Measurements from ENCODE around the gene KRR1. TPM values are rescaled to one million over a fixed set of nuclear protein-coding genes. Genes with fewer than 3 reads are reported as not detected.

Gene KRR1
- polyA plus RNA-seq (ENCODE audit: insufficient read length in 4 of 4): 100 to 1,000 TPM in 1 of 4 donors, 10 to 100 TPM in 3; 82.1 to 111 (median 83.6) TPM

- peak; percentile 89 to 97 (median 94) for DNase-seq (ENCODE audit: low read depth in 4 of 4, low spot score in 3 of 4)
Measured at GRCh38 chr12:75511116-75512048, at the start of gene KRR1. Gene KRR1 (minus strand): TSS chr12:75511609. CDS start chr12:75511597, 12 bp downstream.

- no peak for DNase-seq (ENCODE audit: low read depth in 4 of 4, low spot score in 3 of 4)
Measured at GRCh38 chr12:75560167-75560566, 48.8 kb upstream of the KRR1 start.

GRCh38 chr12:75558287-75558686, 46.9 kb upstream of the KRR1 start:
- DNase-seq (ENCODE audit: low read depth in 4 of 4, low spot score in 3 of 4): peak in 1 of 4 donors; percentile 36

GRCh38 chr12:75556311-75556899, 45.0 kb upstream of the KRR1 start:
- no peak for DNase-seq (ENCODE audit: low read depth in 4 of 4, low spot score in 3 of 4)

- DNase-seq (ENCODE audit: low read depth in 4 of 4, low spot score in 3 of 4): no peak
Measured at GRCh38 chr12:75554556-75554880, 43.1 kb upstream of the KRR1 start.

- DNase-seq (ENCODE audit: low read depth in 4 of 4, low spot score in 3 of 4): no peak
Measured at GRCh38 chr12:75553836-75554555, 42.6 kb upstream of the KRR1 start.

GRCh38 chr12:75553398-75553797, 42.0 kb upstream of the KRR1 start:
- no peak for DNase-seq (ENCODE audit: low read depth in 4 of 4, low spot score in 3 of 4)

- DNase-seq (ENCODE audit: low read depth in 4 of 4, low spot score in 3 of 4): no peak
Measured at GRCh38 chr12:75551477-75551876, 40.1 kb upstream of the KRR1 start.

- no peak for DNase-seq (ENCODE audit: low read depth in 4 of 4, low spot score in 3 of 4)
Measured at GRCh38 chr12:75550401-75551240, 39.2 kb upstream of the KRR1 start.

GRCh38 chr12:75549989-75550388, 38.6 kb upstream of the KRR1 start:
- DNase-seq (ENCODE audit: low read depth in 4 of 4, low spot score in 3 of 4): no peak

GRCh38 chr12:75548879-75549278, 37.5 kb upstream of the KRR1 start:
- DNase-seq (ENCODE audit: low read depth in 4 of 4, low spot score in 3 of 4): no peak

- no peak for DNase-seq (ENCODE audit: low read depth in 4 of 4, low spot score in 3 of 4)
Measured at GRCh38 chr12:75545636-75546035, 34.2 kb upstream of the KRR1 start.

GRCh38 chr12:75543529-75543928, 32.1 kb upstream of the KRR1 start:
- DNase-seq (ENCODE audit: low read depth in 4 of 4, low spot score in 3 of 4): no peak

GRCh38 chr12:75542942-75543341, 31.5 kb upstream of the KRR1 start:
- no peak for DNase-seq (ENCODE audit: low read depth in 4 of 4, low spot score in 3 of 4)

GRCh38 chr12:75539889-75540288, 28.5 kb upstream of the KRR1 start:
- no peak for DNase-seq (ENCODE audit: low read depth in 4 of 4, low spot score in 3 of 4)

- DNase-seq (ENCODE audit: low read depth in 4 of 4, low spot score in 3 of 4): no peak
Measured at GRCh38 chr12:75533239-75533638, 21.8 kb upstream of the KRR1 start.

GRCh38 chr12:75529826-75530225, 18.4 kb upstream of the KRR1 start:
- no peak for DNase-seq (ENCODE audit: low read depth in 4 of 4, low spot score in 3 of 4)

GRCh38 chr12:75529316-75529715, 17.9 kb upstream of the KRR1 start:
- no peak for DNase-seq (ENCODE audit: low read depth in 4 of 4, low spot score in 3 of 4)

GRCh38 chr12:75528692-75529091, 17.3 kb upstream of the KRR1 start:
- DNase-seq (ENCODE audit: low read depth in 4 of 4, low spot score in 3 of 4): no peak

GRCh38 chr12:75528272-75528671, 16.9 kb upstream of the KRR1 start:
- DNase-seq (ENCODE audit: low read depth in 4 of 4, low spot score in 3 of 4): no peak

Measured in left renal pelvis (tissue), 4 donors.